GM15510 (cell line): ENCODE measurements around the gene GARRE1.

Source experiments
- POLR2A ChIP-seq: IDR thresholded peaks from 3 replicates; pipeline ENCODE4 v1.6.1; 2011; ENCODE audit warnings: borderline replicate concordance; ENCODE audit not compliant: insufficient read length; ENCODE audit errors: extremely low read depth

GARRE1 gene

GRCh38 chr19:34254698-34255432 lies 511 bp downstream of the GARRE1 start:
- TF ChIP-seq POLR2A, result no peak

GRCh38 chr19:34255546-34255945 lies 1.2 kb downstream of the GARRE1 start:
- TF ChIP-seq POLR2A, result no peak

GRCh38 chr19:34256835-34257558 lies 2.6 kb downstream of the GARRE1 start:
- TF ChIP-seq POLR2A, result no peak

DNA sequence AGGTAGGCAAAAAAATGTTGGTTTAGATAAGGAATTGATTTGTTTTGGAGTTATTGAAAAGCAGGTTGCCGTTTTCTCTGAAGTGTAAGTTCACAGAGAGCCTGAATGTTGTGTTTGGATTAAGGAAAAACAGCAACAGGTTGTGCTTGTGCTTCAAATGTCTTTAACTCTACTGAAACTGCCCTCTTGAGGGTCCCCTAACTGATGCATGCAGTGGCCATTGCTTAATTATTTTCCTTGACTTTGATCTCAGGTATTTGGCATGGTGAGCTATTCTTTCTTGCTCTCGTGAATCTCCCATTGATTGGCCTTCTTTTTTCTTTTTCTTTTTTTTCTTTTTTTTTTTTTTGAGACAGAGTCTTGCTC lies 3.2 kb downstream of the GARRE1 start:
- no peak for TF ChIP-seq POLR2A

DNA sequence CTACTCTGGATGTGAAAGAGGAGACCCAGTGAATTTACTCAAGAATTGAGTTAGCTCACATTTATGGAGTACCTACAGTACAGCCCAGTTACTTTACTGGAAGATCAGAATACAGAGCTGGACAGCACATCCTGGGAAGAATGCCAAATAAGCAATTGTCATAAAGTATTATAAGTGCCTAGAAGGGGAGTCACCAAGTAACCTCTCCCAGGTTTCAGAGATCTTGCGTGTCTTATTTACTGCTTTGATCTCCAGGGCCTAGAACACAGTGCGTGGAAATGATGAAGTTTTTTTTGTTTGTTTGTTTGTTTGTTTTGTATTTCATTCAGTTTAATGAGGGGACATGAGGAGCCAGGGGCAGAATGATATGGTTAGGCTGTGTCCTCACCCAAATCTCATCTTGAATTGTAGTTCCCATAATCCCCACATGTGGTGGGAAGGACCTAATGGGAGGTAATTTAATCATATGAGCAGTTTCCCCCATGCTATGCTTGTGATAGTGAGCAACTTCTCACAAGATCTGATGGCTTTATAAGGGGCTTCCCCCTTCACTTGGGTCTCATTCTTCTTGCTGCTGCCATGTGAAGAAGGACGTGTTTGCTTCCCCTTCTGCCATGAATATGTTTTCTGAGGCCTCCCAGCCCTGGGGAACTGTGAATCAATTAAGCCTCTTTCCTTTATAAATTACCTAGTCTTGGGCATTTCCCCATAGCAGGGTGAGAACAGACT lies 5.2 kb downstream of the GARRE1 start:
- TF ChIP-seq POLR2A, result no peak

- no peak for TF ChIP-seq POLR2A
These were observed 6.4 kb downstream of the GARRE1 start for GRCh38 chr19:34260771-34261173.

GRCh38 chr19:34261334-34262109 lies 7.2 kb downstream of the GARRE1 start:
- no peak for TF ChIP-seq POLR2A

- TF ChIP-seq POLR2A, result no peak
These were observed 9.4 kb downstream of the GARRE1 start for GRCh38 chr19:34263745-34264237.

DNA sequence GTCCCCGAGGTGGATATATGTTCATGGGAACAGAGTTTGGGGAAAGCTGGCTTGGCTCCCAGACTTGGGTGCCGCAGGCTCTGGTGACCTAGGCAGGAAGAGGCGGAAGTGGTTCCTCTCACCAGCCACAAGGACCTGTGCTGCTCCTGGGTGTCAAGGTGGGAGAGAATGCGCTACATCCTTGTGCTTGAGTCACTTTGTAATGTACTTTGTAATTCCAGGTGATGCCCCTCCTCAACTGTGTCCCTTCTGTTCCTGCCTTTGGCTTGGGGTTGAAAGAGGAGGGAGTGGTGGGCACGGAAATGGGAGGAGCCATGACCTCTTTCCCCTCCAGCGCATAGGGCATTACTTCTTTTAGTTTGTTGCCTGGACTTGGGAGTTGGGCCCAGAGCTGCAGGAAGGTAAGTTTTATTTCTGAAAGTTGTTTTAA lies 10.9 kb downstream of the GARRE1 start:
- no peak for TF ChIP-seq POLR2A

DNA sequence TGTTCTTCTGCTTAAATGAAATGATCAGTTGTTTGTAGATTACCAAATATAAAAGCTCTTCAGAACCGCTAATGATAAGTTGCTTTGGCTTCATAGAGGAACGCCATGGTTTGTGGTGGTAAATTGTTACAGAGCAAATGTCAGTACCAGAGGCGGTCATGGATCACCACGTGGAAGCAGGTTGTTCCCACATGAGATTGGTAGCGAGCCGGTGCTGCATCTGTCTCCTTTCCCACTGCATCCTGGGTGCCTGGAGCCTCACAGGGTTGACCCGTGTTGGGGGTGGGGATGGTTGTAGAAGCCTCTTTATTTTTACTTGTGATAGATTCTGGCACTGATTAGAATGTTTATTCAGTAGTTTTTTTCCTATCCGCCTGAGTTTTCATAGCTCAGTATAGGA lies 14.7 kb downstream of the GARRE1 start:
- TF ChIP-seq POLR2A, result no peak

- TF ChIP-seq POLR2A, result no peak
These were observed 15.1 kb downstream of the GARRE1 start for GRCh38 chr19:34269489-34269888.

DNA sequence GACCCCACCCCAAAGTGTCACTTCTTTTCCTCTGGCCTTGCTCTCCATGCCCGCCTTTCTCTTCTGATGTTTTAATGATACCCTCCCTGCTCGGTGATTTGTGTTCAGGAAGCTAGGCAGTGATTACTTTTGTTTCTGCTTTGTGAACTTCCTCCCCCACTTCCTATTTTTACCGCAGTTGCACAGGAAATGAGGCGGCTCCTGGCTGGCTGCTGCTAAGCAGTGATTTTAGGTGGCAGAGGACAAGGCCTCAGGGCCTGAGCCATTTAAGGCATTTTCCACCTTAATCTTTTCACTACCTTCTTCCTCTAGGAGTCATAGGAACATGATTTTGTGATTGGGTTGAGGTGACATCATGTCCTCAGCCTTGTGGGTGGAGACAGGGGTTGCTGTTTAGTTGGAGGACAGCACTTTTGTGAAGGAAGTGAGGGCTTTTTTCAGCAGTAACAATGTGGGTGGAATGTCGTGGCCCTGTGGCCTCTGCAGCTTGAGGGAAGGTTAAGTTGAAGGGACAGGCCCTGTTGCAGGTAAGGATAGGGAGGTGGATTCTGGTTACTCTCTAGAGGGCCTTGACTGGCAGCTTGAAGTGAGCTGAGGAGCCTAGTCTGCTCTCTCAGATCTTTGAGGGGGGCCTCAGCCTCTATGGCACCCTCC lies 15.7 kb downstream of the GARRE1 start:
- TF ChIP-seq POLR2A, result peak; percentile 24

DNA sequence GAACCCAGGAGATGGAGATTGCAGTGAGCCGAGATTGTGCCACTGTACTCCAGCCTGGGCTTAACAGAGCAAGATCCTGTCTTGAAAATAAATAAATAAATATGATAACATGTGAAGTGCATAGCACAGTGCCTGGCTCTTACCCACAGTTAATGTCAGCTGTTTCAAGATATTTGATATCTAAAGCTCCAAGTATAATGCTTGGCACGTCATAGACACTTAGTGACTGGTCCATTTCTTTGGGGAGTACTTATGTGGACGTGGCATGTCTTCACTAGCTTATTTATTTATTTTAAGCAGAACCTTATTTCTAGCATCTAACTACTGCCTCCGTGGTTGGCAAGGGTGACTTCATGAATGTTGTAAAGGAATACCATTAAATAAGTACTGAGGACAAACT lies 18.8 kb downstream of the GARRE1 start:
- TF ChIP-seq POLR2A, result no peak

GRCh38 chr19:34274284-34274826 lies 20.0 kb downstream of the GARRE1 start:
- no peak for TF ChIP-seq POLR2A
